Endothelial cell of umbilical vein (primary cell): ENCODE results near the gene CCDC197. TPM values are rescaled to one million over a fixed set of nuclear protein-coding genes. Genes with fewer than 3 reads are reported as not detected.

Source experiments
- BruUV-seq: library from RNA; stranded (reverse); fragments of 400-500 nt; replicated peaks from 2 replicates; lab custom pipeline; 2021; lab: Mats Ljungman, UMichigan
- CTCF ChIA-PET: fragments of 300-600, 350-600 bp; sonication (Branson Sonifier 250); formaldehyde crosslinking; loops from one replicate; lab custom pipeline; 2021; ENCODE audit warnings: antibody characterized with exemption, inconsistent platforms; lab: Charles Lee
- POLR2A ChIA-PET: fragments of 300-600, 350-600 bp; sonication (Branson Sonifier 250); formaldehyde crosslinking; loops from one replicate; lab custom pipeline; 2021; ENCODE audit warnings: antibody characterized with exemption, inconsistent platforms; lab: Charles Lee
- DNase-seq: peaks from one replicate; pipeline ENCODE4 v3.0.0-alpha.2; 2011; ENCODE audit warnings: low read depth, low spot score
- FAIRE-seq: peaks from 2 replicates; lab custom pipeline; 2011; peaks lifted over from hg19 to GRCh38; lab: Jason Lieb, UNC
- H2AFZ ChIP-seq: 2 replicates; pipeline ENCODE4 v1.6.0; 2012; ENCODE audit warnings: low read depth, low read length, control low read depth, inconsistent platforms
- H3K27ac ChIP-seq: 2 replicates; pipeline ENCODE4 v1.5.1; 2011; ENCODE audit warnings: low read depth, mild to moderate bottlenecking, control low read depth, low read length, moderate library complexity; ENCODE audit not compliant: insufficient read depth
- H3K27me3 ChIP-seq, 2 experiments: 2 replicates each; pipeline versions ENCODE4 v1.6.0 to v1.6.1; 2011; ENCODE audit warnings: low read length in 2 of 2, mixed read lengths in 1 of 2; ENCODE audit not compliant: control insufficient read depth in 2 of 2, insufficient read depth in 2 of 2
- H3K36me3 ChIP-seq, 2 experiments: 2 replicates in 1 of 2; 3 replicates in 1 of 2; pipeline ENCODE4 v1.5.1; 2011; ENCODE audit warnings: low read length in 2 of 2, mild to moderate bottlenecking in 1 of 2, moderate library complexity in 1 of 2; ENCODE audit not compliant: control insufficient read depth in 2 of 2, insufficient read depth in 2 of 2; ENCODE audit errors: extremely low read depth in 1 of 2
- H3K4me1 ChIP-seq: 3 replicates; pipeline ENCODE4 v1.5.1; 2011; ENCODE audit warnings: mild to moderate bottlenecking, low read length; ENCODE audit not compliant: control insufficient read depth, insufficient read depth; ENCODE audit errors: extremely low read depth
- H3K4me2 ChIP-seq: 2 replicates; pipeline ENCODE4 v1.6.1; 2011; ENCODE audit warnings: low read length, control low read depth, mixed read lengths; ENCODE audit not compliant: insufficient read depth
- H3K4me3 ChIP-seq, 3 experiments: fragments of 200-600 bp in 1 of 3; sonication (generic), shearing (Covaris generic) in 1 of 3; replicated peaks in 1 of 3; 2 replicates each; pipeline ENCODE4 v1.5.1; 2011 to 2016; ENCODE audit warnings: control low read depth in 3 of 3, low read length in 3 of 3, mild to moderate bottlenecking in 2 of 3, inconsistent platforms in 1 of 3, low read depth in 1 of 3, moderate library complexity in 1 of 3; ENCODE audit not compliant: insufficient read depth in 1 of 3
- H3K79me2 ChIP-seq: 2 replicates; pipeline ENCODE4 v1.6.0; 2012; ENCODE audit warnings: low read length, inconsistent platforms; ENCODE audit not compliant: control insufficient read depth, insufficient read depth
- H3K9ac ChIP-seq: replicated peaks from 2 replicates; pipeline ENCODE3; 2011; ENCODE audit warnings: low read length, control low read depth; ENCODE audit not compliant: insufficient read depth; ENCODE audit errors: extremely low read depth
- H3K9me1 ChIP-seq: replicated peaks from 3 replicates; pipeline ENCODE4 v1.6.0; 2011; ENCODE audit warnings: mild to moderate bottlenecking, low read length; ENCODE audit not compliant: control insufficient read depth, insufficient read depth; ENCODE audit errors: extremely low read depth
- H3K9me3 ChIP-seq: replicated peaks from 2 replicates; pipeline ENCODE4 v1.5.1; 2012; ENCODE audit warnings: low read length, inconsistent platforms; ENCODE audit not compliant: control insufficient read depth, insufficient read depth
- H4K20me1 ChIP-seq: replicated peaks from 2 replicates; pipeline ENCODE3; 2011; ENCODE audit warnings: mild to moderate bottlenecking, low read length; ENCODE audit not compliant: control insufficient read depth, insufficient read depth; ENCODE audit errors: extremely low read depth
- CTCF ChIP-seq, 2 donors: IDR thresholded peaks; 1 replicate in 1 of 2; 2 replicates in 1 of 2; pipeline ENCODE4 v1.5.1; 2011; ENCODE audit warnings: low read length in 2 of 2, mild to moderate bottlenecking in 2 of 2, moderate library complexity in 2 of 2, control low read depth in 1 of 2, inconsistent platforms in 1 of 2, low read depth in 1 of 2; ENCODE audit not compliant: insufficient read depth in 1 of 2; ENCODE audit errors: extremely low read depth in 1 of 2
- EZH2 ChIP-seq: IDR thresholded peaks from 2 replicates; pipeline ENCODE4 v1.6.1; 2012; ENCODE audit warnings: borderline replicate concordance, low read depth, mild to moderate bottlenecking, moderate library complexity, low read length, inconsistent platforms; ENCODE audit not compliant: severe bottlenecking
- FOS ChIP-seq: IDR thresholded peaks from 2 replicates; pipeline ENCODE4 v1.6.1; 2011; ENCODE audit warnings: mild to moderate bottlenecking, low read length, moderate library complexity, borderline replicate concordance; ENCODE audit not compliant: insufficient read depth
- GATA2 ChIP-seq: IDR thresholded peaks from 2 replicates; pipeline ENCODE4 v1.7.0; 2011; ENCODE audit warnings: low read depth, mild to moderate bottlenecking, moderate library complexity, mixed read lengths, low read length; ENCODE audit not compliant: insufficient read length, insufficient read depth
- JUN ChIP-seq: IDR thresholded peaks from 2 replicates; pipeline ENCODE4 v1.6.1; 2011; ENCODE audit warnings: borderline replicate concordance, low read depth; ENCODE audit not compliant: insufficient read length, insufficient read depth
- MYC ChIP-seq: IDR thresholded peaks from one replicate; pipeline ENCODE4 v1.6.1; 2011; ENCODE audit warnings: mild to moderate bottlenecking, low read depth, low read length
- POLR2A ChIP-seq: IDR thresholded peaks from 2 replicates; pipeline ENCODE4 v1.6.1; 2012; ENCODE audit warnings: low read depth, mild to moderate bottlenecking, control low read depth, low read length
- POLR2AphosphoS5 ChIP-seq: IDR thresholded peaks from 2 replicates; pipeline ENCODE4 v1.6.1; 2012; ENCODE audit warnings: low read depth, mild to moderate bottlenecking, control low read depth, low read length, moderate library complexity; ENCODE audit not compliant: insufficient read depth
- dilution Hi-C: fragments of 300-500 bp; cut with MboI; formaldehyde crosslinking; loops from one replicate; pipeline ENCODE4 v1.15.0; 2019; ENCODE audit warnings: low sequenced_read_pairs; ENCODE audit not compliant: extremely low pct_ligation_motif_present
- intact Hi-C: fragments of 100-400 bp; cut with micrococcal nuclease; formaldehyde crosslinking; loops from one replicate; pipeline ENCODE4 v1.10.0; 2022
- polyA plus RNA-seq, 4 experiments: library from polyadenylated mRNA; depleted of rRNA in 3 of 4; stranded (reverse) in 3 of 4; unstranded in 1 of 4; fragments of >200 nt; gene quantifications; 2 replicates each; pipeline versions ENCODE4 v1.2.1 to v1.2.3, GENCODE V29; 2011 to 2012; ENCODE audit warnings: missing spikeins in 1 of 4
- total RNA-seq: library from RNA; stranded (reverse); gene quantifications from 2 replicates; pipeline ENCODE4 v1.2.3, GENCODE V29; 2021
- TF ChIP-seq, protein P1 (sequence below): IDR thresholded peaks from 2 replicates; pipeline ENCODE4 v1.6.1; 2011; ENCODE audit not compliant: insufficient read depth, insufficient read length

Gene CCDC197
- total and polyA plus RNA-seq, 2 donors (not counting 3 experiments of a cell fraction or from before 2014, with no cell fraction given): not detected

DNA sequence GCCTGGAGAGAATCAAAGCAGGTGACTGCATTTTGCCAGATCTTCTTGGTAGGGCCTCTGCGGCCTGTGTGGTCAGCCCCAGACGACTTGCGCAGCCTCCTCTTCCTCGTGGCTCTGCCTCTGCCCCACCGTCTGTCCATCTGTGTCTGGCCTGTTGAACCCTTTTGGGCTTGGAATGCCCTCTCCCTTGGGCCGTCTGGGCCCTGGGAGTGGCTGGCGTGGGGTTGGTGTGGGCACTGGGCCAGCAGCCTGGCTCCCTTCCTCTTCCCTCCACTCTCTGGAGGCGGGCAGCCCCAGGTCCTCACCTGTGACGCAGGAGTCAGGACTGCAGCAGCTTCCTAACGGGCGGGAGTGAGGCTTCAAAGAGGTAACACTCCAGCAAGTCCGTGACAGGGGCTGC, 9.7 kb upstream of the CCDC197 start:
- H2AFZ ChIP-seq: no peak overlapping the region
- no peaks in the 10 kb centered on the region for H3K27me3 ChIP-seq
- no peaks in the 10 kb centered on the region for H3K4me1 ChIP-seq
- H3K9me3 ChIP-seq: no peaks in the 10 kb centered on the region
- no peaks in the 10 kb centered on the region for H3K9me1 ChIP-seq
- CTCF ChIA-PET: no interaction called here
- TF ChIP-seq POLR2A (no peak), FOS (no peak), POLR2AphosphoS5 (no peak), CTCF (IDR thresholded peaks at IDR 0.05; ENCODE audit: extremely low read depth in 1 of 2, insufficient read depth in 1 of 2, low read depth in 1 of 2, low read length in 2 of 2) (no peak)
- H3K79me2 ChIP-seq: no peaks in the 10 kb centered on the region
- no peak overlapping the region for H3K4me2 ChIP-seq
- POLR2A ChIA-PET: no interaction called here
- H3K4me3 ChIP-seq: no peak overlapping the region
- dilution Hi-C loops (no loop called here), intact Hi-C loops (no loop called here)
- FAIRE-seq (no peak), DNase-seq (no peak)
- H4K20me1 ChIP-seq: no peaks in the 10 kb centered on the region
- BruUV-seq: no TSS peak
- H3K27ac ChIP-seq: no peak overlapping the region
- no peak overlapping the region for H3K9ac ChIP-seq
- H3K36me3 ChIP-seq: no peaks in the 10 kb centered on the region

DNA sequence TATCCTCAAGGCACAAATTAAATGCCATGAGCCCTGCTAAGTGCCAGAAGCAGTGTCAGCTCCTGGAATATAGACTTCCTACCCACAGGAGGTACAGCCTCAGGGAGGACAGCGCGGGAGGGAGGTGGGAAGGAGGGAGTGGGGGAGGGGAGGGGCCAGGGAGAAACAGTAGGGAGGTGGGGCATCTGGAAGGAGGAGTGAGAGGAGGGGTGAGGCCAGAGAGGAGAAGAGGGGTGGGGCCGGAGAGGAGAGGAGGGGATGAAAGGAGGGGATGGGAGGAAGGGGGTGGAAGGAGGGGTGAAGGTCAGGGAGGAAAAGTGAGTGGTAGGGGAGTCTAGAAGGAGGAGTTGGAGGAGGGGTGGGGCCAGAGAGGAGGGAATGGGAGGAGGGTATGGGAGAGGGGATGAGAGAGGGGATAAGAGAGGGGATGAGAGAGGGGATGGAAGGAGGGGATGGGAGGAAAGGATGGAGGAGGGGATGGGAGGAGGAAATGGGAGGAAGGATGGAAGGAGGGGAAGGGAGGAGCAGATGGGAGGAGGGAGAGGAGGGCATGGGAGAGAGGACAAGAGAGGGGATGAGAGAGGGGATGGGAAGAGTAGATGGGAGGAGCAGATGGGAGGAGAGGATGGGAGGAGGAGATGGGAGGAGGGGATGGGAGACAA, 9.2 kb upstream of the CCDC197 start:
- no TSS peak for BruUV-seq
- no peak overlapping the region for H2AFZ ChIP-seq
- H3K79me2 ChIP-seq: no peaks in the 10 kb centered on the region
- DNase-seq (no peak), FAIRE-seq (no peak)
- no peaks in the 10 kb centered on the region for H4K20me1 ChIP-seq
- CTCF ChIA-PET: no interaction called here
- dilution Hi-C loops (no loop called here), intact Hi-C loops (no loop called here)
- no peaks in the 10 kb centered on the region for H3K27me3 ChIP-seq
- TF ChIP-seq MYC (no peak), CTCF (IDR thresholded peaks at IDR 0.05; ENCODE audit: extremely low read depth in 1 of 2, insufficient read depth in 1 of 2, low read depth in 1 of 2, low read length in 2 of 2) (no peak), EZH2 (no peak), POLR2A (no peak), FOS (no peak), POLR2AphosphoS5 (no peak), GATA2 (no peak), JUN (no peak)
- TF ChIP-seq, protein P1, sequence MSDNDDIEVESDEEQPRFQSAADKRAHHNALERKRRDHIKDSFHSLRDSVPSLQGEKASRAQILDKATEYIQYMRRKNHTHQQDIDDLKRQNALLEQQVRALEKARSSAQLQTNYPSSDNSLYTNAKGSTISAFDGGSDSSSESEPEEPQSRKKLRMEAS: no peak
- no peak overlapping the region for H3K27ac ChIP-seq
- H3K36me3 ChIP-seq: no peaks in the 10 kb centered on the region
- no peak overlapping the region for H3K4me2 ChIP-seq
- POLR2A ChIA-PET: no interaction called here
- H3K9me1 ChIP-seq: no peaks in the 10 kb centered on the region
- no peak overlapping the region for H3K9ac ChIP-seq
- H3K4me3 ChIP-seq: no peak overlapping the region
- no peaks in the 10 kb centered on the region for H3K4me1 ChIP-seq
- H3K9me3 ChIP-seq: no peaks in the 10 kb centered on the region
